Tibial nerve (tissue), 4 donors: Measurements from ENCODE around the gene UQCRFS1. TPM values are rescaled to one million over a fixed set of nuclear protein-coding genes. Genes with fewer than 3 reads are reported as not detected.

Source experiments
- DNase-seq, 2 donors: peaks; one replicate each; pipeline ENCODE4 v3.0.0-alpha.2; 2019; ENCODE audit warnings: low spot score in 2 of 2
- H3K27ac ChIP-seq, 4 donors: fragments of 200-600 bp; sonication (generic) in 3 of 4; one replicate each; pipeline ENCODE4 v1.5.1; 2017 to 2019; ENCODE audit warnings: mild to moderate bottlenecking in 1 of 4
- H3K27me3 ChIP-seq, 2 donors: fragments of 200-600 bp; sonication (generic) in 1 of 2; one replicate each; pipeline versions ENCODE4 v1.5.1 to v1.6.0; 2017 to 2019
- H3K36me3 ChIP-seq, 3 donors: fragments of 200-600 bp; sonication (generic); one replicate each; pipeline ENCODE4 v1.5.1; 2018 to 2019
- H3K4me1 ChIP-seq, 4 donors: fragments of 200-600 bp; sonication (generic) in 3 of 4; one replicate each; pipeline ENCODE4 v1.5.1; 2017 to 2019
- H3K4me3 ChIP-seq, 4 donors: fragments of 200-600 bp; sonication (generic) in 3 of 4; one replicate each; pipeline ENCODE4 v1.5.1; 2017 to 2019; ENCODE audit warnings: mild to moderate bottlenecking in 1 of 4, moderate library complexity in 1 of 4
- H3K9me3 ChIP-seq, 4 donors: fragments of 200-600 bp; sonication (generic) in 3 of 4; one replicate each; pipeline ENCODE4 v1.5.1; 2017 to 2019
- CTCF ChIP-seq, 5 experiments: fragments of 200-600 bp in 3 of 5; fragments of 450-650 bp in 2 of 5; sonication (generic) in 3 of 5; IDR thresholded peaks; one replicate each; pipeline ENCODE4 v1.5.1; 2016 to 2019; ENCODE audit warnings: antibody characterized with exemption in 5 of 5, mild to moderate bottlenecking in 3 of 5, moderate library complexity in 2 of 5
- EP300 ChIP-seq, 2 donors: sonication (generic); formaldehyde crosslinking; IDR thresholded peaks; one replicate each; pipeline ENCODE4 v1.6.1; 2017; ENCODE audit warnings: antibody characterized with exemption in 2 of 2, mild to moderate bottlenecking in 1 of 2
- POLR2A ChIP-seq, 2 donors: fragments of 450-650 bp; IDR thresholded peaks; one replicate each; pipeline ENCODE4 v1.6.1; 2017; ENCODE audit warnings: antibody characterized with exemption in 2 of 2, mild to moderate bottlenecking in 2 of 2, moderate library complexity in 2 of 2
- WGBS, 2 donors: methylation state at CpG; one replicate each; pipeline ENCODE4 v1.1.5; 2018; 5-methylcytosine and 5-hydroxymethylcytosine counted together
- total RNA-seq, 4 donors: library from RNA; depleted of rRNA; stranded (reverse); fragments of >200 nt; gene quantifications; one replicate each; pipeline ENCODE4 v1.1.0, GENCODE V29; 2016

Gene UQCRFS1
- total RNA-seq, 4 donors from 2014 or later = 14.1 to 20.1 (median 16.7) TPM

GRCh38 chr19:29191005-29191404, 21.9 kb downstream of the UQCRFS1 start:
- no peaks in the 10 kb centered on the region for H3K4me1 ChIP-seq
- 89 to 90% methylated on average over 4 to 8 of the region's 8 CpGs for WGBS, 2 donors
- no peaks in the 10 kb centered on the region for H3K27me3 ChIP-seq
- TF ChIP-seq EP300 (IDR thresholded peaks at IDR 0.05) (no peak), POLR2A (IDR thresholded peaks at IDR 0.05) (no peak), CTCF (IDR thresholded peaks at IDR 0.05) (no peak)
- no peak for DNase-seq
- H3K36me3 ChIP-seq = no peaks in the 10 kb centered on the region
- H3K4me3 ChIP-seq = no peak overlapping the region
- no peaks in the 10 kb centered on the region for H3K9me3 ChIP-seq
- no peak overlapping the region for H3K27ac ChIP-seq

- 90 to 92% methylated on average over 6 of the region's 6 CpGs for WGBS, 2 donors
These were observed 24.0 kb downstream of the UQCRFS1 start for GRCh38 chr19:29189033-29189360.

DNA sequence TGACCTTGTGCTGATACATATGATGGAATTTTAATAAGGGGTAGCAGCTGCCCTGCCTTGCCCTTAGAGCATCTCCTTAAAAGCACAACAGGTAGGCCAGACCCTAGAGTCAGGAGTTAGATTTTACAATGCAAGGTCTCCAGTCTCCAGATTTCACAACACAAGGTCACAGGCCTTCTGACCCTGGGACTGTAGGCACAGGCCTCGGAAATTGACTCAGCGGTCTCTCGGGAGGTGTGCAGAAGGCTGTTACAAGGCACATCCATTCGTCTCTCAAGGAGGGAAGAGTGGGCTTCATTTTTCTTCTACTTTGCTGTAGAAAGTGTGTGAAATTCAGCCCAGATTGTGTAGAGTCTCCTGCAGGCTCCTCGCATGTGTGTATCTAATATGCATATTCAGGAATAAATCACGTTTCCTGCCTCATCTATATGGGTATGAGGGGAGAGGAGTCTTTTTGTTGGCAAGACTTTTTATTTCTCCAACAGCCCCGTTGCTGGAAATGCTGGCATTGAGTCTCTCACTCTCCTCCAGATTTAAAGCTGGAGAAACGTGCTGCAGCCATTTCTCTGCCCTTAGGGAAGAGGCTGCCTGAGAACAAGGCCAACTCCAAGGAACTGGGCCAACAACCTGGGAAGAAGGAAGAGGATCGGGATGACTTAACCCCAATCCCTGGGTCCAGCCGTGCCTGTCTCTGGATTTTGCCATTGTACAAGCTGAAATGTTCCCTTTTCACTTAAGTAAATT, 24.5 kb downstream of the UQCRFS1 start:
- TF ChIP-seq POLR2A (IDR thresholded peaks at IDR 0.05) (no peak), CTCF (IDR thresholded peaks at IDR 0.05) (no peak), EP300 (IDR thresholded peaks at IDR 0.05) (no peak)
- H3K27ac ChIP-seq = no peak overlapping the region
- H3K36me3 ChIP-seq = no peaks in the 10 kb centered on the region
- H3K9me3 ChIP-seq = no peaks in the 10 kb centered on the region
- no peaks in the 10 kb centered on the region for H3K4me1 ChIP-seq
- no peak for DNase-seq
- no peaks in the 10 kb centered on the region for H3K27me3 ChIP-seq
- 66 to 71% methylated on average over 10 of the region's 10 CpGs for WGBS, 2 donors
- H3K4me3 ChIP-seq = no peak overlapping the region

More at GRCh38 chr19:29189033-29189360, 24.0 kb downstream of the UQCRFS1 start:
- no peak overlapping the region for H3K4me3 ChIP-seq
- no peaks in the 10 kb centered on the region for H3K36me3 ChIP-seq
- no peak for TF ChIP-seq EP300 (IDR thresholded peaks at IDR 0.05)
- TF ChIP-seq POLR2A (IDR thresholded peaks at IDR 0.05) = no peak
- TF ChIP-seq CTCF (IDR thresholded peaks at IDR 0.05) = no peak
- no peaks in the 10 kb centered on the region for H3K4me1 ChIP-seq
- no peaks in the 10 kb centered on the region for H3K27me3 ChIP-seq
- DNase-seq = no peak
- no peak overlapping the region for H3K27ac ChIP-seq
- H3K9me3 ChIP-seq = no peaks in the 10 kb centered on the region

DNA sequence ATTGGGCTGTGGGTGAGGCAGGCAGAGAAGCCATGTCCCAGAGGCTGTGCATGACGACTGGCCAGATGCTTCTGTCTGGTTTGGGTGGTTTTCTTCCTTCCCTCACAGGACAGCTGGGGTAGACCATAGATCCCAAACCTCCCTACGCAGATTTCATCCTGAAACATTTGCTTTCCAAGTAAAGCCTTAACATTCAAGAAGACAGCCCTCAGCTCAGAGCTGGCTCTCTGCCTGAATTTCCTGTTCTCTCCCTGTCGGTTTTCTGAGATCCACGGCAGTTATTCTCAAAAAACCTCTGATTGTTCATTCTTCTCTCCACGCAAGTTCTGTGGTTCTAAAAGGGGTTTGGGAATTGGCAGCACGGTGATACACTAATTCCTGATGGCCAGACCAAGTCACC, 25.3 kb downstream of the UQCRFS1 start:
- no peak overlapping the region for H3K27ac ChIP-seq
- TF ChIP-seq EP300 (IDR thresholded peaks at IDR 0.05) = no peak
- TF ChIP-seq POLR2A (IDR thresholded peaks at IDR 0.05) = no peak
- TF ChIP-seq CTCF (IDR thresholded peaks at IDR 0.05) = no peak
- no peaks in the 10 kb centered on the region for H3K36me3 ChIP-seq
- WGBS, 2 donors = 63 to 70% methylated on average over 6 of the region's 6 CpGs
- H3K4me3 ChIP-seq = no peak overlapping the region
- no peaks in the 10 kb centered on the region for H3K9me3 ChIP-seq
- H3K4me1 ChIP-seq = no peaks in the 10 kb centered on the region
- no peak for DNase-seq
- H3K27me3 ChIP-seq = no peaks in the 10 kb centered on the region

DNA sequence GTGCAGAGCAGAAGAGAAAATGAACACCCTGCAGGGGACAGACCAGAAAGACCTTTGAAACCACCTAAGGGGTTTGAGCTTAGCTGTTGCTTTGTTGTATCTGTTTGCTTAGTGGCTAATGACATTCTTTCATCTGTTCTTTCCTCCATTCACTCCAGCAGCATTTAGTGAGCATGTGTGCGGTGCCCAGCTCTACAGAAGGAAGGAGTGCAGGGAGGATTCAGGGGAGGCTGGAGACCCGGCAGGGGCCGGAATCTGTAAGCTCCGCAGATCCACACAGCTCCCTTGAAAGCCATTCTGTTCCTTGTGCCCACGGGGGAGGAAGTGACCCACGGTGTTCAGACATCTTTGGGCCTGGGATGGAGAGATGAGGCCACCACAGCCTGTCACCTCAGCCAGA, 27.5 kb downstream of the UQCRFS1 start:
- H3K36me3 ChIP-seq = no peaks in the 10 kb centered on the region
- no peak overlapping the region for H3K4me3 ChIP-seq
- no peak for TF ChIP-seq EP300 (IDR thresholded peaks at IDR 0.05)
- no peaks in the 10 kb centered on the region for H3K4me1 ChIP-seq
- WGBS, 2 donors = 54 to 59% methylated on average over 6 of the region's 6 CpGs
- no peaks in the 10 kb centered on the region for H3K27me3 ChIP-seq
- DNase-seq = no peak
- no peak overlapping the region for H3K27ac ChIP-seq
- no peaks in the 10 kb centered on the region for H3K9me3 ChIP-seq
